Type B pancreatic cell (in vitro differentiated cells): ENCODE data around the gene KEL. TPM values are rescaled to one million over a fixed set of nuclear protein-coding genes. Genes with fewer than 3 reads are reported as not detected.

Experiments
- DNase-seq: peaks from one replicate; pipeline ENCODE4 v3.0.0; 2021; ENCODE audit warnings: mixed read lengths; ENCODE audit not compliant: unreplicated experiment; ENCODE audit errors: extremely low spot score
- H3K27ac Mint-ChIP-seq: 2 replicates; pipeline ENCODE4 v1.8.0; 2021; ENCODE audit warnings: mild to moderate bottlenecking, mixed read lengths
- H3K27me3 Mint-ChIP-seq: 2 replicates; pipeline ENCODE4 v1.8.0; 2021; ENCODE audit warnings: mixed read lengths
- H3K36me3 Mint-ChIP-seq: 2 replicates; pipeline ENCODE4 v1.8.0; 2021; ENCODE audit warnings: mixed read lengths
- H3K4me1 Mint-ChIP-seq: one replicate; pipeline ENCODE4 v1.8.0; 2021; ENCODE audit warnings: mixed read lengths; ENCODE audit not compliant: unreplicated experiment
- H3K4me3 Mint-ChIP-seq: 2 replicates; pipeline ENCODE4 v1.8.0; 2021; ENCODE audit warnings: mild to moderate bottlenecking, mixed read lengths
- H3K9me3 Mint-ChIP-seq: 2 replicates; pipeline ENCODE4 v1.8.0; 2021; ENCODE audit warnings: mixed read lengths
- CTCF ChIP-seq: fragments of 200-600 bp; sonication (generic); conservative IDR thresholded peaks from 2 replicates; pipeline ENCODE4 v1.5.0; 2021; ENCODE audit warnings: antibody characterized with exemption, mild to moderate bottlenecking
- total RNA-seq: library from RNA; stranded (reverse); gene quantifications from 2 replicates; pipeline ENCODE4 v1.2.1, GENCODE V29; 2021; ENCODE audit warnings: low replicate concordance

The KEL gene
- total RNA-seq, 1 donor from 2014 or later = 2.8 TPM

DNA sequence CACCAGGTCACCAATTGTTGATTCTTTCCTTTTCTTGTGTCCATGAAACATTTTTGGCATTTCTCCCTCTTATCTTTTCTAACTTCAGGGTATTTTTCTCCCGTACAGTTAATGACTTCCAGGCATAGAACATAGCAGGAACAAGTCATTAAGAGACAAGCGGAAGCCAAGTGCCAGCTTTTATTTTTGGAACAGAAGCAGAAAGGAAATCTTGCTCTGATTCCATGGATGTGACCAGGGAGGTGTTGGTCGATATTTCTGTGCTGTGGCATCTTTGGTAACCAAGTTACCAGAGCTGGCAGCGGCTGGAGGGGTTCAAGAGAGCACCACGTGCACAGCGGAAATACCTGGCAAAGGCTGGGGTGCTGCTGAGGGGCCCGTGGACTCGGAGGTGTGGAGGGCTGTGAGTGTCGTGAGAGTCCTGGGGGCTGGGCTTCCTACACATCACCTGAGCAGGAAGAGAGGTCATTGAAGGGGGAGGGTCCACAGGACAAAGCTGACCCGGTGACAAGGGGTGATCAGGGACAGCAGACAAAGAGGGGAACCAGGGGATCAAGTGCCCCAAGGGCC, 21.1 kb downstream of the KEL start:
- no peak overlapping the region for H3K27ac Mint-ChIP-seq
- H3K36me3 Mint-ChIP-seq = no peaks in the 10 kb centered on the region

DNA sequence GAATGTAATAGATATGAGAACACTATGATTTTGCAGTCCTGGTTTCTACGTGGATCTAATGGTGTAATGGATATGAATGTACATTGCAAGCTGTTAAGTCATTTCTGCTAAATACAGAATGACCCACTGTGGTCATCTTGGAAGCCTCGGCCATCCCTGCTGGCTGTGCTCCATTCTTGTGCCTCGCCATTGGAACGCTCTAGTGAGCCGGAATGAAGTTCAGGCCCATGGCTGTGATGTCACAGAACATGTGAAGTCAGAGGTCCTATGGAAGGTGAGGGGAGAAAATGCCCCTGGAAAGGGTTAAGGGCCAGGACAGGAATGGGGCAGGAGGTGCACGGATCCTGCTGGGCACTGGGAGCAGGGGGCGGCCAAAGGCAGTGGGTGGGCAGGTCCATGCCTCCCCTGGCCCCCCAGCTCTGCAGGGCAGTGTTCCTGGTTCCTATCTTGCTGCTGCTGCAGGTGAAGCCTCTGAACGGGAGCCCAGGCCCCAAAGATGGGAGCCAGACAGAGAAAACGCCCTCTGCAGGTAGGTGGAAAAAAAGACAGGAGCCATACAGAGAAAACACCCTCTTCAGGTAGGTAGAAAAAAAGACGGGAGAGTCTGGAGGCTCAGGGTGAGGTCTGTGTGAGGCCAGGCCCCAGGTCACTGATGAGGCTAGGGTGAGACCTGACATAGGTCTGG, 22.8 kb downstream of the KEL start, which contains the start of gene LLCFC1:
LLCFC1 (plus strand) TSS at position 259 of the 685 bp plus-strand sequence; CDS start at position 397, 138 bp downstream.
- Mint-ChIP-seq H3K27ac (no peak within 1 kb of the TSS), H3K27me3 (peaks cover 9% of the 10 kb centered on the region), H3K36me3 (no peaks in the 10 kb centered on the region), H3K4me1 (no peaks in the 10 kb centered on the region), H3K4me3 (no peak within 1 kb of the TSS), H3K9me3 (no peaks in the 10 kb centered on the region)
- DNase-seq = no peak
- TF ChIP-seq CTCF = no peak

More for the DNA sequence above, 21.1 kb downstream of the KEL start:
- no peak for DNase-seq
- TF ChIP-seq CTCF = no peak
- no peaks in the 10 kb centered on the region for H3K9me3 Mint-ChIP-seq
- no peak overlapping the region for H3K4me3 Mint-ChIP-seq
- no peaks in the 10 kb centered on the region for H3K4me1 Mint-ChIP-seq
- peaks cover 9% of the 10 kb centered on the region for H3K27me3 Mint-ChIP-seq

DNA sequence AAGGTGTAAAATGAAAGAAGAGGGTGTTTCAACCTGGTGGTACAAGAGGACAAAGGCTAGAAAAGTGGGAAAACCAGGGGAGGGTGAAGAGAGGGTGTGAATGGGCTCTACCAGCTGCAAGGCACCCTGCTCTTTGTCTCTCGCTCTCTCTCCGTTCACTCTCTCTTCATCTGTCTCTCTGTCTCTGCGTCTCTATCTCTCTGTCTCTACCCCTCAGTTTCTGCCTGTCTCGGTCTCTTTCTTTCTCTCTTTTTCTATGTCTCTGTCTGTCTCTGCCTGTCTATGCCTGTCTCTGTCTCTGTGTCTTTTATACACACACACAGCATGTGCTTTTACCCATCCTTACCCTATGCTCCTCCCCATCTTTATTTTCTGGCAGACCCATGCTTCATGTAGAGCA, 23.6 kb downstream of the KEL start:
- Mint-ChIP-seq H3K27me3 (peaks cover 9% of the 10 kb centered on the region), H3K4me3 (no peak overlapping the region), H3K36me3 (no peaks in the 10 kb centered on the region), H3K4me1 (no peaks in the 10 kb centered on the region), H3K9me3 (no peaks in the 10 kb centered on the region), H3K27ac (no peak overlapping the region)
- DNase-seq = no peak
- TF ChIP-seq CTCF = no peak

- no peaks in the 10 kb centered on the region for H3K9me3 Mint-ChIP-seq
- H3K4me3 Mint-ChIP-seq = no peak overlapping the region
- H3K4me1 Mint-ChIP-seq = no peaks in the 10 kb centered on the region
- no peaks in the 10 kb centered on the region for H3K36me3 Mint-ChIP-seq
- DNase-seq = no peak
- no peak overlapping the region for H3K27ac Mint-ChIP-seq
- TF ChIP-seq CTCF = no peak
- H3K27me3 Mint-ChIP-seq = peaks cover 12% of the 10 kb centered on the region
Measured at GRCh38 chr7:142935941-142936565, 26.1 kb downstream of the KEL start.

DNA sequence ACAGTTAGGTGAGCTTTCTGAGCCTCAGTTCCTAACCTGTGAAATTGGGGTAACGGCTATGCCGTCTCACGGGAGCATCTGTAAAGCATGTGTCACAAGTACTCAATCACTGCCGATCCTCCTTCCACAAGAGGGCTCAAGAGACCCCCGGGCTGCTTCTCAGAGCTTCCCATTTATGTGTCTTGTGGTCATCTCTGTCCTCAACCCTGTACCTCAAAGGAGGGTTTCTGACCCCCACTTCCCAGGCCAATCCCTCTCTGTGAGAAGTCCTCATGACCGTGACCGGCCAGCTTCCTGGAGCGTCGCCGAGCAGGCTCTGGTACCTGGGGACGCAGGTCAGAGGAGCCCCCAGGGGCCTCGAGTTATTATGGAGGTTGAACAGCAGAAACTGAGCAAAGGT, 28.1 kb downstream of the KEL start:
- H3K4me3 Mint-ChIP-seq = no peak overlapping the region
- H3K36me3 Mint-ChIP-seq = no peaks in the 10 kb centered on the region
- no peaks in the 10 kb centered on the region for H3K4me1 Mint-ChIP-seq
- H3K9me3 Mint-ChIP-seq = no peaks in the 10 kb centered on the region
- no peak for DNase-seq
- no peak for TF ChIP-seq CTCF
- no peak overlapping the region for H3K27ac Mint-ChIP-seq
- H3K27me3 Mint-ChIP-seq = peaks cover 12% of the 10 kb centered on the region
